Rectal smooth muscle tissue (tissue), 1 donor: ENCODE results near the gene EYS.
"Not testable (repeated sequence)": the region's sequence is repeated elsewhere in the genome, so short reads cannot be mapped to it uniquely, and the experiment has no call there.

Experiments
- H3K27ac ChIP-seq: one replicate; pipeline ENCODE4 v1.7.0; 2013; ENCODE audit warnings: low read depth, low read length, inconsistent platforms
- H3K27me3 ChIP-seq: one replicate; pipeline ENCODE4 v1.7.0; 2013; ENCODE audit warnings: low read length; ENCODE audit not compliant: control insufficient read depth, insufficient read depth
- H3K36me3 ChIP-seq: one replicate; pipeline ENCODE4 v1.7.0; 2013; ENCODE audit warnings: low read length; ENCODE audit not compliant: control insufficient read depth, insufficient read depth
- H3K4me1 ChIP-seq: one replicate; pipeline ENCODE4 v1.7.0; 2013; ENCODE audit warnings: low read length; ENCODE audit not compliant: control insufficient read depth, insufficient read depth
- H3K4me3 ChIP-seq: one replicate; pipeline ENCODE4 v1.7.0; 2013; ENCODE audit warnings: low read length
- H3K9ac ChIP-seq: one replicate; pipeline ENCODE4 v1.7.0; 2013; ENCODE audit warnings: low read length

Gene EYS

DNA sequence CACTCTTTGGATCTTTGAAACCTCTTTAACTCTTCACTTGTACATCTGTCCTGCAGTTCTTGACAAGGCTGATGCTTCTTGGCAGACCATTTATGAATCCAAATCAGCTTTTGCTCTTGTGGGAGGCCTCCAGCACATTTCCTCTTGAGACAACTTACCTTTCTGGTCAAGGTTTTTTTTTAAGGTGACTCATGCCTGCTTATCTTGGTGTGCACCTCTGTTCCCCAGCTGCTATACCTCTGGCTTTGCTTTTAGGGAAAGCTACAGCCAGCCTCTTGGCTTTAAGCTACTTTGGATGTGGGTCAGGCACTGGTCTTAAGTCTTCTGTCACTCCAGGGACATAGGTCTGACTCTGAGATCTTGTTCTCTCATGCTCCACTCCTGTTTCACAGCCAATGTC lies 1965.0 kb downstream of the EYS start:
- no peaks in the 10 kb centered on the region for H3K36me3 ChIP-seq
- H3K4me3 ChIP-seq = no peak overlapping the region
- H3K9ac ChIP-seq = no peak overlapping the region
- H3K27ac ChIP-seq = no peak overlapping the region
- H3K4me1 ChIP-seq = no peaks in the 10 kb centered on the region
- no peaks in the 10 kb centered on the region for H3K27me3 ChIP-seq

DNA sequence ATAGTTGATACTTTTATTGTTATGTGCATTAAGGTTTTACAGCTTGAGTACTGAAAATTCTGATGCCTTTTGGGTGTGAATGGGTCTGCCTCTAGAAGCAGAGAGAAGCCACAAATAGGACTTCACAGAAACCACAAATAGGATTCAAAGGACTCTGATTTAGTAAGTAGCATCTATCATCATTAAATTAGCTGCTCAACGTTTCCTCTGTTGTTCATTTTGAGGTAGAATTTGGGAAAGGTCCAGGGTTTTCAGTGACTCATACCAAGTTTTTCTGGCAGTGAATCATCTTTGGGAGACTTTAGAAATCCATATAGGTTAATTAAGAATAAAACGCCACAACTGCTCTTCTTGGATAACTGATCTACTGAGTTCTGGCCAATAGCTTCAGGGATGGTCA lies 1966.3 kb downstream of the EYS start:
- Histone ChIP-seq H3K36me3 (no peaks in the 10 kb centered on the region), H3K4me1 (no peaks in the 10 kb centered on the region), H3K27ac (no peak overlapping the region), H3K27me3 (no peaks in the 10 kb centered on the region), H3K4me3 (no peak overlapping the region), H3K9ac (no peak overlapping the region)

DNA sequence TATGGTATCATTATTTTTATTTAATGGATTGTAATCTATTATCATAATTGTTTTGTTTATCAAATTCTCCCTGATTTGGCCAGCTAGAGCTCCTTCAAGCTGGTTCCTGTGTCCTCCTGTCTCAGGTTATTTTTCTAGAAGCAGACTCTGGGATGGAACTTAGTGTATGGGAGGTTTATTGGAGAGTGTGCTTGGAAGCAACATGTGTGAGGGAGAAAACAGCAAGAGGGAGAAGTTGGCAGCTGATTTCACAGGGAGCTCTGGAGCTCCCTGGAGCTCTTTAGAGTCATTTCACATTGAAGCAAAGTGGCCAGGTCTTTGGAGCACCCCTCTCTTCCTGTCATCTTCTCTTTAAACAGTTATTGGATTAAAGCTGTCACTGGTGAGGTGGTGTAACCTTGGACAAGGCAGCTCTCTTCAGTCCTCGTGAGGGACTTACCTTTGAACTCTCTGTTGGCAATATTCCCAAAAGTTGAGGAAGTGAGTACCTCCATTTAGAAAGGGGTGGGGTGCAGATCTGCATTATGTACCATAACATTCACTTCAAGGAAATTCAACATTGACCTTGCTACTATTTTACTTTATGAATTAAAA lies 1967.8 kb downstream of the EYS start:
- H3K36me3 ChIP-seq = no peaks in the 10 kb centered on the region
- H3K4me1 ChIP-seq = no peaks in the 10 kb centered on the region
- H3K9ac ChIP-seq = no peak overlapping the region
- no peak overlapping the region for H3K4me3 ChIP-seq
- H3K27ac ChIP-seq = no peak overlapping the region
- H3K27me3 ChIP-seq = no peaks in the 10 kb centered on the region

DNA sequence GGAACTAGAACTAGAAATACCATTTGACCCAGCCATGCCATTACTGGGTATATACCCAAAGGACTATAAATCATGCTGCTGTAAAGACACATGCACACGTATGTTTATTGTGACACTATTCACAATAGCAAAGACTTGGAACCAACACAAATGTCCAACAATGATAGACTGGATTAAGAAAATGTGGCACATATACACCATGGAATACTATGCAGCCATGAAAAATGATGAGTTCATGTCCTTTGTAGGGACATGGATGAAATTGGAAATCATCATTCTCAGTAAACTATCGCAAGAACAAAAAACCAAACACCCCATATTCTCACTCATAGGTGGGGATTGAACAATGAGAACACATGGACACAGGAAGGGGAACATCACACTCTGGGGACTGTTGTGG lies 1968.8 kb downstream of the EYS start:
- not testable (repeated sequence) for H3K27me3 ChIP-seq, H3K4me1 ChIP-seq, H3K9ac ChIP-seq, H3K36me3 ChIP-seq, H3K4me3 ChIP-seq, H3K27ac ChIP-seq

DNA sequence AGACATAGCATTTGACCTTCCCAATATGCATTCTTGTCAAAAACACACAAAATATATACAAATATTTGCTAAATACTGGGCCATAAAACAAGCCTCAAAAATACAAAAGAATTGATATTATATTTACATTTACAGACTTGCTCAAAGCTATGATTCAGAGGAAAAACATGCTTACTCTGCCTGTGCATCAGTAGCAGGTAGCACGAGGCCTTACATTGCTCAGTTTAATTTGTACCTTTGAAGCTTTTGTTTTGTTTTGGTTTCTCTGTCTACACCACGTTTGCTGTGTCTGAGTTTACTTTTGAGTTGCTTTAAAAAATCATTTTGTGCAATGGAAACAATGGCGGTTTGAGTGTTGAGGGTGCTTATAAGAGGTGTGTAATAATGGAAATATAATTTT lies 1972.1 kb downstream of the EYS start:
- H3K36me3 ChIP-seq = no peaks in the 10 kb centered on the region
- no peaks in the 10 kb centered on the region for H3K4me1 ChIP-seq
- no peaks in the 10 kb centered on the region for H3K27me3 ChIP-seq
- H3K9ac ChIP-seq = no peak overlapping the region
- H3K27ac ChIP-seq = no peak overlapping the region
- H3K4me3 ChIP-seq = no peak overlapping the region

DNA sequence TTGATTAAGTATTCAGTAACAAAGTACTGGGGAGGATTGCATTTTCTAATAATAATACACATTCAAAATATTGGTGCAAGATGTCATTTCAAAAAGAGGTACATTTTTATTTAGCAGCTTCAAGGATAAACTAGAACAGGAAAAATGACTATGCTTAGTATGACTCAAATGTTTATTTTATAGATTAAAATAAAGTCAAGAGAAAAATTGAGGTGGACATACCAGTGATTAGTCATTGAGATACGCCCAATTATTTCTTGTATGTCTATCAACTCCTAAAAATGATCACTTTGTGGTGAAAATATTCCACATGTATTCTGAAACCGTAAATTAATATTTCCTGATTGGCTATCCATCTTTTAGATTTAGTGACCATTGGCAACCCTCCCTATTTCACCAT lies 1974.7 kb downstream of the EYS start:
- H3K9ac ChIP-seq = no peak overlapping the region
- H3K4me3 ChIP-seq = no peak overlapping the region
- H3K27me3 ChIP-seq = no peaks in the 10 kb centered on the region
- no peaks in the 10 kb centered on the region for H3K36me3 ChIP-seq
- no peaks in the 10 kb centered on the region for H3K4me1 ChIP-seq
- H3K27ac ChIP-seq = no peak overlapping the region

DNA sequence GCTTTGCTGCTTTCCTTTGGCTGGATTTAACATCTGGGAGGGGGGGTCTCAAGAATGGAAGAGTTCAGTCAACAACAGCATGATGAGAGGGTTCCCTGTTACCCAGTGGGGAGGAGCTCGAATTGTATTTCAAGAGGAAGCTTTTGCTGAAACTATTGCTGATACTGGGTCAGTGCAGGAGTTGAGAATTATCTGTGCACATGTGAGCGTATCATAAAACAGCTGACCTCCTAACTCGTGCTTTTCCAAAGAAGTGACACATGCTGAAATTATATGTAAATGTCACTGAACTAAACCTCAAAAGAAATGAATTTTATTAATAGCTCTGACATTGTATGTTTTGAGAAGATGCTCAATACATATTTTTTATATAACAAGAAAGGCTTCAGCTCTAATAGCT lies 1975.1 kb downstream of the EYS start:
- Histone ChIP-seq H3K36me3 (no peaks in the 10 kb centered on the region), H3K9ac (no peak overlapping the region), H3K27me3 (no peaks in the 10 kb centered on the region), H3K27ac (no peak overlapping the region), H3K4me1 (no peaks in the 10 kb centered on the region), H3K4me3 (no peak overlapping the region)

DNA sequence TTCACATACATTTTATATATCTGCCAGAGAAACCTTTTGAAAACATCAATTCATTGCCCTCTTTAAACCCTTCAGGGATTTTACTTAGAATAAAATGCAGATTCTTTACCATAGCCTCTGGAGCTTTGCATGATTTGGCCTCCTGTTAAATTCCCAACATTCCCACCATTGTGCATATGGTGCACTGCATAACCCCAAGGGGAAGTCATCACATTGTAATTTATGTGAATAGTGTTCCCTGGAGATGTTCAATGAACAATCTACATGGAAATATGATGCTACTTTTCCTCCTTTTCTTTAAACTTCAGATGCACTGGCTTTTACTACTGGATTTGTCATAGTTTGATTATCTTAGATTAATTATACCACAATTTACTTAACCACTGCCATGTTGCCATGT lies 1976.7 kb downstream of the EYS start:
- H3K4me1 ChIP-seq = no peaks in the 10 kb centered on the region
- no peak overlapping the region for H3K4me3 ChIP-seq
- no peak overlapping the region for H3K27ac ChIP-seq
- H3K36me3 ChIP-seq = no peaks in the 10 kb centered on the region
- H3K9ac ChIP-seq = no peak overlapping the region
- H3K27me3 ChIP-seq = no peaks in the 10 kb centered on the region

DNA sequence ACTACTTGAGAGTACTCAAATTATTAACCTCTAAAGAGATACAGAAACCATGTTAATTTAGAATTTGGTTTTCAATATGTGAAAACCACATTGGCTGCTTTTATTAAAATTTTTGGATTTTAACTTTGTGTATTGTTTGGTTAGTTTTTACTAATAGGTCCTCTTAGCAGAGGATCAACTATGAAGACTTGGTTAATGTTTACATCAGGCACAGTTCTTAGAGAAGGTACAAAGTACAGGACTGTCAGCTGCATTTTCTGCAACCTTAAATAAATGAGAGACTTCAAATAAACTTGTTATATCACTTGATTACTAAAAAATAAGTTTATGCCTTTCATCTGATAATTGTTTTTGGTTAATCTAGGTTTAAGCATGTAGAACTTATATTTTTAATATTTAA lies 1982.3 kb downstream of the EYS start:
- no peak overlapping the region for H3K4me3 ChIP-seq
- H3K36me3 ChIP-seq = no peaks in the 10 kb centered on the region
- H3K4me1 ChIP-seq = no peaks in the 10 kb centered on the region
- H3K9ac ChIP-seq = no peak overlapping the region
- no peaks in the 10 kb centered on the region for H3K27me3 ChIP-seq
- H3K27ac ChIP-seq = no peak overlapping the region

DNA sequence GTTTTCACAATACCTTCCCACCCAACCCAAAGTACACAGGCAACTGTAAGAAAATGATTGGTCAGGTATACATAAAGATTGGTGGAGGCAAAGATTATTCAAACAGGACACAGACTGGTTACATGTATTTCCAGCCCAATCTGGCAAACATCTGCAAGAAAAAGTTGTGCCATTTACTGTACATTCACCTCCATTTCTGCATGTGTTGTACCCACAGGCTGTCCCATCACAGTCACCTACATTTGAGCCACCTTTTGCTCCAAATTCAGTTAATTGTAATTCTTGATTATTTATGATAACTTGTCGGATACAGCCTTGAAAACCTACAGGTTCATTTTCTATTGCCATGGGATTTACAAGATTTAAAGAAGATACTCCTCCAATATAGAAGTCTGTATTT lies 1985.8 kb downstream of the EYS start:
- H3K36me3 ChIP-seq = no peaks in the 10 kb centered on the region
- H3K4me1 ChIP-seq = no peaks in the 10 kb centered on the region
- no peak overlapping the region for H3K9ac ChIP-seq
- H3K4me3 ChIP-seq = no peak overlapping the region
- H3K27me3 ChIP-seq = no peaks in the 10 kb centered on the region
- no peak overlapping the region for H3K27ac ChIP-seq

DNA sequence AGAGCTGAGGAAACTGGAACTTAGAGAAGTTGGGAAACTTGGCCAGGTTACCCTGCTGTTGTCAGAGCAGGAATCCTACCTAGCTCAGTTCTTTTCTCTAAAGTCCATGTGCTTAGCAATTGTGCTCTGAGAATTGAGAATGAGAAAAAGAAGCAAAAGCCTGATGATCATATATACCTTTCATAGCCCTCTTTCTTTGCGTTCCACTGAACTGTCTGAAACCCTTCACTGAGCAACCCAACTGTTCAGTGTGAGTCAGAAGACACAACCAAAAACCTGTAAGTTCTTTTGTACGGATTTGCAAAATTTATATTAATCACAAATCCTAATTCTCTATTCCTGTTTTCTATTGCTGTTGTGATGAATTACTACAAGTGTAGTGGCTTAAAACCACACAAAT lies 1990.9 kb downstream of the EYS start:
- H3K27me3 ChIP-seq = no peaks in the 10 kb centered on the region
- H3K4me1 ChIP-seq = no peaks in the 10 kb centered on the region
- H3K36me3 ChIP-seq = peaks cover 15% of the 10 kb centered on the region
- no peak overlapping the region for H3K27ac ChIP-seq
- no peak overlapping the region for H3K9ac ChIP-seq
- no peak overlapping the region for H3K4me3 ChIP-seq

DNA sequence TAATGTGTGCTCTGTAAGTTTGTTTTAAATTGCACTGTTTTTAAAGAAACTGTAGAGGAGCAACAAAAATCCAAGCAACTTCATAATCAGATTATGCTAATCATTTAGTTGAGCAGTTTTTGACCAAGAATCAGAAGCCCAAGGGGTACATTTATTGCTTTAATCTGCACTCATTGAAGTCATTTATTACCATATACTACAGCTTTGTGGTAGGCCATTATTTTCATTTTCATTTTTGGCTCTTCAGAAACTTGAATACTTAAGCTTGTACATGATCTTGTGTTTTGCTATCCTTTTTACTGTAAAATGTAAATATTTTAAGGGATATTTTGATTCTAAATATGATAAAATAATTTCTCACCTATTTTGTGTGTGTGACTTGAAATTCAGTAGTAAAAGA lies 1992.9 kb downstream of the EYS start:
- Histone ChIP-seq H3K4me3 (no peak overlapping the region), H3K27me3 (no peaks in the 10 kb centered on the region), H3K4me1 (no peaks in the 10 kb centered on the region), H3K9ac (no peak overlapping the region), H3K27ac (no peak overlapping the region), H3K36me3 (peaks cover 22% of the 10 kb centered on the region)

DNA sequence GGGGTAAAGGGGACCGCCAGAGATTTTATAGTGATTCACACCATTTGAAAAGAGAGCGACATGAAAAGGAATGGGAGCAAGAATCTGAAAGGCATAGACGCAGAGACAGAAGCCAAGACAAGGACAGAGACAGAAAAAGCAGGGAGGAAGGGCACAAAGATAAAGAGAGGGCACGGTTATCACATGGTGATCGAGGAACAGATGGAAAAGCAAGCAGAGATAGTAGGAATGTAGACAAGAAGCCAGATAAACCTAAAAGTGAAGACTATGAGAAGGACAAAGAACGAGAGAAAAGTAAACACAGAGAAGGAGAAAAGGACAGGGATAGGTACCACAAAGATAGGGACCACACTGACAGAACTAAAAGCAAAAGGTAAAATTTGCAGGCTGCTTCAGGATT lies 1993.7 kb downstream of the EYS start:
- Histone ChIP-seq H3K4me1 (no peaks in the 10 kb centered on the region), H3K27ac (no peak overlapping the region), H3K4me3 (no peak overlapping the region), H3K9ac (no peak overlapping the region), H3K27me3 (no peaks in the 10 kb centered on the region), H3K36me3 (peaks cover 22% of the 10 kb centered on the region)
